HUES48 (cell line): ENCODE measurements around the gene GTF2H2C.
"Not testable (repeated sequence)": the region's sequence is repeated elsewhere in the genome, so short reads cannot be mapped to it uniquely, and the experiment has no call there.

Experiments used
- H3K27ac ChIP-seq: one replicate; pipeline ENCODE4 v1.7.0; 2013; ENCODE audit warnings: low read depth, low read length, inconsistent platforms
- H3K27me3 ChIP-seq: 2 replicates; pipeline ENCODE4 v1.6.1; 2013; ENCODE audit warnings: mild to moderate bottlenecking, low read length; ENCODE audit not compliant: control insufficient read depth, insufficient read depth
- H3K36me3 ChIP-seq: 2 replicates; pipeline ENCODE4 v1.6.1; 2013; ENCODE audit warnings: low read length; ENCODE audit not compliant: control insufficient read depth, insufficient read depth
- H3K4me1 ChIP-seq: 2 replicates; pipeline ENCODE4 v1.6.1; 2013; ENCODE audit warnings: mild to moderate bottlenecking, low read length; ENCODE audit not compliant: control insufficient read depth, insufficient read depth
- H3K4me3 ChIP-seq: 2 replicates; pipeline ENCODE4 v1.5.1; 2013; ENCODE audit warnings: mild to moderate bottlenecking, low read depth, low read length
- H3K9ac ChIP-seq: 2 replicates; pipeline ENCODE4 v1.6.1; 2013; ENCODE audit warnings: mild to moderate bottlenecking, low read depth, low read length, moderate library complexity
- H3K9me3 ChIP-seq: 2 replicates; pipeline ENCODE4 v1.6.1; 2013; ENCODE audit warnings: low read length; ENCODE audit not compliant: control insufficient read depth, insufficient read depth

Gene GTF2H2C

GRCh38 chr5:69568072-69568471, 8.1 kb downstream of the GTF2H2C start:
- not testable (repeated sequence) for H3K36me3 ChIP-seq, H3K27me3 ChIP-seq, H3K4me3 ChIP-seq, H3K27ac ChIP-seq, H3K9ac ChIP-seq, H3K4me1 ChIP-seq, H3K9me3 ChIP-seq

GRCh38 chr5:69583356-69583755, 23.4 kb downstream of the GTF2H2C start:
- H3K27ac ChIP-seq, H3K9me3 ChIP-seq, H3K36me3 ChIP-seq, H3K27me3 ChIP-seq, H3K4me3 ChIP-seq, H3K9ac ChIP-seq, H3K4me1 ChIP-seq: not testable (repeated sequence)

- H3K4me1 ChIP-seq, H3K4me3 ChIP-seq, H3K9ac ChIP-seq, H3K9me3 ChIP-seq, H3K36me3 ChIP-seq, H3K27me3 ChIP-seq, H3K27ac ChIP-seq: not testable (repeated sequence)
Observed at GRCh38 chr5:69596114-69596840, 36.3 kb downstream of the GTF2H2C start.

- H3K4me3 ChIP-seq, H3K4me1 ChIP-seq, H3K9ac ChIP-seq, H3K27ac ChIP-seq, H3K36me3 ChIP-seq, H3K27me3 ChIP-seq, H3K9me3 ChIP-seq: not testable (repeated sequence)
Observed at GRCh38 chr5:69601947-69602346, 42.0 kb downstream of the GTF2H2C start.

GRCh38 chr5:69606839-69607238, 46.8 kb downstream of the GTF2H2C start:
- not testable (repeated sequence) for H3K4me1 ChIP-seq, H3K9ac ChIP-seq, H3K4me3 ChIP-seq, H3K36me3 ChIP-seq, H3K9me3 ChIP-seq, H3K27me3 ChIP-seq, H3K27ac ChIP-seq

- H3K4me3 ChIP-seq, H3K27ac ChIP-seq, H3K4me1 ChIP-seq, H3K9ac ChIP-seq, H3K9me3 ChIP-seq, H3K36me3 ChIP-seq, H3K27me3 ChIP-seq: not testable (repeated sequence)
Observed at GRCh38 chr5:69607750-69608149, 47.8 kb downstream of the GTF2H2C start.

GRCh38 chr5:69608861-69609496, 49.0 kb downstream of the GTF2H2C start:
- not testable (repeated sequence) for H3K27me3 ChIP-seq, H3K4me1 ChIP-seq, H3K36me3 ChIP-seq, H3K27ac ChIP-seq, H3K9me3 ChIP-seq, H3K9ac ChIP-seq, H3K4me3 ChIP-seq

GRCh38 chr5:69614843-69615242, 54.9 kb downstream of the GTF2H2C start:
- not testable (repeated sequence) for H3K4me1 ChIP-seq, H3K27me3 ChIP-seq, H3K9me3 ChIP-seq, H3K9ac ChIP-seq, H3K27ac ChIP-seq, H3K36me3 ChIP-seq, H3K4me3 ChIP-seq

- H3K27ac ChIP-seq, H3K4me3 ChIP-seq, H3K4me1 ChIP-seq, H3K27me3 ChIP-seq, H3K36me3 ChIP-seq, H3K9ac ChIP-seq, H3K9me3 ChIP-seq: not testable (repeated sequence)
Observed at GRCh38 chr5:69631879-69632278, 71.9 kb downstream of the GTF2H2C start.
